ENCODE data around the gene SEPTIN3.

SEPTIN3 gene

GRCh38 chr22:41957941-41958556 is 11.2 kb upstream of the SEPTIN3 start:
- DNase-seq (ENCODE audit: low read depth in 1 of 2, low spot score in 1 of 2) = no peak
- Histone ChIP-seq H3K27ac (replicated peaks) (no peak overlapping the region), H3K4me3 (replicated peaks; ENCODE audit: insufficient read depth, low read length) (no peak overlapping the region), H3K27me3 (ENCODE audit: insufficient read depth, poor library complexity, severe bottlenecking) (no peaks in the 10 kb centered on the region)
- TF ChIP-seq GABPA (IDR thresholded peaks at IDR 0.05; ENCODE audit: low read depth) (no peak), CTCF (IDR thresholded peaks at IDR 0.05; ENCODE audit: insufficient read depth, low read length) (no peak), REST (IDR thresholded peaks at IDR 0.05; ENCODE audit: insufficient replicate concordance, low read depth) (no peak), SPI1 (IDR thresholded peaks at IDR 0.05; ENCODE audit: borderline replicate concordance, low read depth) (no peak), POLR2AphosphoS5 (IDR thresholded peaks at IDR 0.05; ENCODE audit: low read depth) (no peak)

- no peak for TF ChIP-seq CTCF (IDR thresholded peaks at IDR 0.05; ENCODE audit: insufficient read depth, low read length)
- TF ChIP-seq POLR2AphosphoS5 (IDR thresholded peaks at IDR 0.05; ENCODE audit: low read depth) = no peak
- no peak for TF ChIP-seq GABPA (IDR thresholded peaks at IDR 0.05; ENCODE audit: low read depth)
- no peak for TF ChIP-seq REST (IDR thresholded peaks at IDR 0.05; ENCODE audit: insufficient replicate concordance, low read depth)
- TF ChIP-seq SPI1 (IDR thresholded peaks at IDR 0.05; ENCODE audit: borderline replicate concordance, low read depth) = no peak
- no peak overlapping the region for H3K4me3 ChIP-seq (replicated peaks; ENCODE audit: insufficient read depth, low read length)
- peak in 1 of 2 experiments; percentile 21 for DNase-seq (ENCODE audit: low read depth in 1 of 2, low spot score in 1 of 2)
- no peak overlapping the region for H3K27ac ChIP-seq (replicated peaks)
- H3K27me3 ChIP-seq (ENCODE audit: insufficient read depth, poor library complexity, severe bottlenecking) = no peaks in the 10 kb centered on the region
Observed at GRCh38 chr22:41963453-41964111, 5.7 kb upstream of the SEPTIN3 start.

GRCh38 chr22:41964112-41964491 is 5.1 kb upstream of the SEPTIN3 start:
- Histone ChIP-seq H3K4me3 (replicated peaks; ENCODE audit: insufficient read depth, low read length) (no peak overlapping the region), H3K27me3 (ENCODE audit: insufficient read depth, poor library complexity, severe bottlenecking) (no peaks in the 10 kb centered on the region), H3K27ac (replicated peaks) (no peak overlapping the region)
- no peak for DNase-seq (ENCODE audit: low read depth in 1 of 2, low spot score in 1 of 2)
- TF ChIP-seq GABPA (IDR thresholded peaks at IDR 0.05; ENCODE audit: low read depth) = no peak
- TF ChIP-seq CTCF (IDR thresholded peaks at IDR 0.05; ENCODE audit: insufficient read depth, low read length) = no peak
- TF ChIP-seq POLR2AphosphoS5 (IDR thresholded peaks at IDR 0.05; ENCODE audit: low read depth) = no peak
- TF ChIP-seq SPI1 (IDR thresholded peaks at IDR 0.05; ENCODE audit: borderline replicate concordance, low read depth) = no peak
- no peak for TF ChIP-seq REST (IDR thresholded peaks at IDR 0.05; ENCODE audit: insufficient replicate concordance, low read depth)

All from HL-60 (cell line).